GM23248 (cell line): ENCODE results near the gene USP25.

Source experiments
- EZH2 ChIP-seq: fragments of 200-600 bp; sonication (generic); IDR thresholded peaks from 2 replicates; pipeline ENCODE4 v1.6.1; 2018; ENCODE audit warnings: antibody characterized with exemption, mild to moderate bottlenecking; ENCODE audit not compliant: insufficient read depth, poor library complexity, severe bottlenecking
- EZH2phosphoT487 ChIP-seq: fragments of 200-600 bp; sonication (generic); IDR thresholded peaks from 2 replicates; pipeline ENCODE4 v1.6.1; 2018; ENCODE audit warnings: antibody characterized with exemption, moderate library complexity, mild to moderate bottlenecking, low read depth; ENCODE audit not compliant: insufficient read depth

GRCh38 chr21:15820852-15821379 is 91.1 kb downstream of the USP25 start:
- TF ChIP-seq EZH2: no peak
- no peak for TF ChIP-seq EZH2phosphoT487
